NK-92 (cell line): ENCODE results near the gene TNPO3.
"Not testable (repeated sequence)": the region's sequence is repeated elsewhere in the genome, so short reads cannot be mapped to it uniquely, and the experiment has no call there.

ENCODE experiments used
- DNase-seq: peaks from one replicate; lab custom pipeline; 2025; ENCODE audit not compliant: unreplicated experiment; lab: John Stamatoyannopoulos, UW

The TNPO3 gene

GRCh38 chr7:129017933-129018538, 36.9 kb downstream of the TNPO3 start:
- no peak for DNase-seq

- no peak for DNase-seq
Observed at GRCh38 chr7:129017264-129017663, 37.6 kb downstream of the TNPO3 start.

- DNase-seq: no peak
Observed at GRCh38 chr7:129014501-129015101, 40.3 kb downstream of the TNPO3 start.

- no peak for DNase-seq
Observed at GRCh38 chr7:129013048-129013724, 41.7 kb downstream of the TNPO3 start.

GRCh38 chr7:129012641-129013040, 42.3 kb downstream of the TNPO3 start:
- no peak for DNase-seq

- no peak for DNase-seq
Observed at GRCh38 chr7:129010075-129010474, 44.8 kb downstream of the TNPO3 start.

GRCh38 chr7:129009437-129009836, 45.5 kb downstream of the TNPO3 start:
- DNase-seq: no peak

- no peak for DNase-seq
Observed at GRCh38 chr7:129008645-129009414, 46.1 kb downstream of the TNPO3 start.

GRCh38 chr7:129007572-129007971, 47.3 kb downstream of the TNPO3 start:
- no peak for DNase-seq

- DNase-seq: no peak
Observed at GRCh38 chr7:129006636-129007414, 48.1 kb downstream of the TNPO3 start.

GRCh38 chr7:129005186-129005585, 49.7 kb downstream of the TNPO3 start:
- DNase-seq: no peak

GRCh38 chr7:128997181-128997580, 57.7 kb downstream of the TNPO3 start:
- no peak for DNase-seq

- DNase-seq: not testable (repeated sequence)
Observed at GRCh38 chr7:128994560-128994959, 60.4 kb downstream of the TNPO3 start.

GRCh38 chr7:128993419-128993818, 61.5 kb downstream of the TNPO3 start:
- DNase-seq: no peak

GRCh38 chr7:128989961-128990360, 65.0 kb downstream of the TNPO3 start:
- DNase-seq: no peak

- no peak for DNase-seq
Observed at GRCh38 chr7:128988372-128988771, 66.5 kb downstream of the TNPO3 start.

GRCh38 chr7:128986609-128987008, 68.3 kb downstream of the TNPO3 start:
- no peak for DNase-seq

- no peak for DNase-seq
Observed at GRCh38 chr7:128985660-128986059, 69.3 kb downstream of the TNPO3 start.

GRCh38 chr7:128982105-128982504, 72.8 kb downstream of the TNPO3 start:
- no peak for DNase-seq

- DNase-seq: no peak
Observed at GRCh38 chr7:128974241-128974934, 80.5 kb downstream of the TNPO3 start.
